ENCODE data around the gene NIPAL3. TPM values are rescaled to one million over a fixed set of nuclear protein-coding genes. Genes with fewer than 3 reads are reported as not detected.

The NIPAL3 gene
- total RNA-seq, 1 experiment from 2014 or later: 16.6 TPM

GRCh38 chr1:24502709-24503058 lies 87.1 kb downstream of the NIPAL3 start, which contains the start of gene RCAN3:
RCAN3 (plus strand) TSS chr1:24502836; CDS start chr1:24514373, 11,537 bp downstream.
- ChIA-PET CTCF (interaction anchor here (1.4 kb wide), 1 partner anchor 111 kb away, joined by 3 read pairs; no protein-coding TSS in a partner anchor), RAD21 (ENCODE audit: low non-redundant PET in 1 of 2, low total read pairs in 2 of 2, uncharacterized antibody in 2 of 2, unreplicated experiment in 2 of 2) (no interaction called here), POLR2A (interaction anchor here (0.7 to 1.0 kb wide), 2 partner anchors 11 to 13 kb away, joined by 3 read pairs; no protein-coding TSS in a partner anchor)
- Histone ChIP-seq H3K9me2 (ENCODE audit: insufficient read depth) (no peaks in the 10 kb centered on the region), H3K9me3 (ENCODE audit: control insufficient read depth in 1 of 2, insufficient read depth in 1 of 2, low read depth in 1 of 2, low read length in 2 of 2) (no peaks in the 10 kb centered on the region), H2AFZ (ENCODE audit: low read depth, low read length, poor library complexity, severe bottlenecking) (no peak within 1 kb of the TSS), H3K27me3 (ENCODE audit: insufficient read depth, low read length) (no peaks in the 10 kb centered on the region), H3K4me3 (replicated peaks in 1 of 2; ENCODE audit: low read depth in 1 of 2, low read length in 2 of 2) (peak within 1 kb of the TSS; percentile 70 to 78), H3K4me1 (ENCODE audit: control insufficient read depth in 1 of 2, insufficient read depth in 2 of 2, low read length in 2 of 2) (peaks cover 18 to 29% of the 10 kb centered on the region in 2 experiments), H3K9ac (ENCODE audit: low read length) (peak within 1 kb of the TSS; percentile 84), H3K36me3 (ENCODE audit: control insufficient read depth in 1 of 2, insufficient read depth in 2 of 2, low read length in 2 of 2) (no peaks in the 10 kb centered on the region), H3K4me2 (ENCODE audit: low read length) (peak within 1 kb of the TSS; percentile 88), H4K20me1 (ENCODE audit: insufficient read depth) (no peaks in the 10 kb centered on the region), H3K27ac (ENCODE audit: low read depth, low read length) (peak within 1 kb of the TSS; percentile 82), H3K79me2 (ENCODE audit: insufficient read depth, low read length) (no peaks in the 10 kb centered on the region)
- ATAC-seq: peak; percentile 92
- TF ChIP-seq FOSL1 (IDR thresholded peaks at IDR 0.05; ENCODE audit: low read depth) (no peak), POLR2AphosphoS5 (IDR thresholded peaks at IDR 0.05; ENCODE audit: low read depth, low read length) (peak; percentile 71)
- TF ChIP-seq, protein P1, sequence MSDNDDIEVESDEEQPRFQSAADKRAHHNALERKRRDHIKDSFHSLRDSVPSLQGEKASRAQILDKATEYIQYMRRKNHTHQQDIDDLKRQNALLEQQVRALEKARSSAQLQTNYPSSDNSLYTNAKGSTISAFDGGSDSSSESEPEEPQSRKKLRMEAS (IDR thresholded peaks at IDR 0.05): 0 out of 2 replicates have a peak, but pooled peaks have one; percentile 12
- intact Hi-C loops (cut with micrococcal nuclease): no loop called here
- no TSS peak for BruUV-seq (replicated peaks)
- peak; percentile 77 for DNase-seq (ENCODE audit: low read depth, low spot score)

DNA sequence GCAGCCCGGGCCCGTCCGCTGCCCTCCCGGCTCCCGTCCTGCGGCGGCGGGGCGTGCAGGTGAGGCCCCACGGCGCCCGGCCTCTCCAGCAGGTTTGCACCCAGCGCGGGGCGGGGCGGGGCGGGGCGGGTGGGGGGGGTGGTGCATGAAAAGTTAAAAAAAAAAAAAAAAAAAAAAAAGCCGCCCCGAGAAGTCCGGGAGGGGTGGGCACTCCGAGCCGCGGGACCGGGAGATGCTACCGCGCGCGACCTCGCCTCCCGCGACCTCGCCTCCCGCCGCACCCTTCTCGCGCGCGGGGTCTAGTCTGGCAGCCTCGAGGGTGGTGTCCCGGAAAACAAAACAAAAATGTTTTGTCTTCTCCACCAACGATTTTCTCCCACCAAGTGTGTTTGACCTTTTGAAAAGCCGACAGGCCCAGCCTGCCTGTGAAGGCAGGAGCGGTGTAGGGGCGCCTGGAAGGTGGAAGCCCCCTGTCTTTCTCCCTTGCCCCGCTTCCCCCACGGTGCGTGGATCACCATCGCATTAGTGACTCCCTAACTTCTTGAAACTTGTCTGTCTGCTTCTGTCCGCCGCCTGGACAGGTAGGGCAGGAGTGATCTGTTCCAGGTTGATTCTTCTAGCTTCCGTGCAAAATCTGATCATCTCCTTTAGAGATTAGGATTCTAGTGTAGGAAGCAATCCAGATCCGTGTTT lies 87.6 kb downstream of the NIPAL3 start:
- DNase-seq (ENCODE audit: low read depth, low spot score): no peak
- no peaks in the 10 kb centered on the region for H3K36me3 ChIP-seq (ENCODE audit: control insufficient read depth in 1 of 2, insufficient read depth in 2 of 2, low read length in 2 of 2)
- peak overlapping the region; percentile 88 for H3K4me2 ChIP-seq (ENCODE audit: low read length)
- peaks cover 18 to 29% of the 10 kb centered on the region in 2 experiments for H3K4me1 ChIP-seq (ENCODE audit: control insufficient read depth in 1 of 2, insufficient read depth in 2 of 2, low read length in 2 of 2)
- ATAC-seq: no peak
- ChIA-PET CTCF (no interaction called here), POLR2A (interaction anchor here (1.0 kb wide), 1 partner anchor 12 kb away, joined by 3 read pairs; no protein-coding TSS in a partner anchor), RAD21 (ENCODE audit: low non-redundant PET in 1 of 2, low total read pairs in 2 of 2, uncharacterized antibody in 2 of 2, unreplicated experiment in 2 of 2) (no interaction called here)
- TF ChIP-seq EZH2phosphoT487 (IDR thresholded peaks at IDR 0.05; ENCODE audit: borderline replicate concordance) (no peak), POLR2AphosphoS5 (IDR thresholded peaks at IDR 0.05; ENCODE audit: low read depth, low read length) (no peak), TCF7L2 (IDR thresholded peaks at IDR 0.05; ENCODE audit: borderline replicate concordance, extremely low read depth, insufficient read depth, insufficient read length) (peak; percentile 44)
- H3K27me3 ChIP-seq (ENCODE audit: insufficient read depth, low read length): no peaks in the 10 kb centered on the region
- intact Hi-C loops (cut with micrococcal nuclease): no loop called here
- H2AFZ ChIP-seq (ENCODE audit: low read depth, low read length, poor library complexity, severe bottlenecking): no peak overlapping the region
- no peaks in the 10 kb centered on the region for H4K20me1 ChIP-seq (ENCODE audit: insufficient read depth)
- no peaks in the 10 kb centered on the region for H3K9me3 ChIP-seq (ENCODE audit: control insufficient read depth in 1 of 2, insufficient read depth in 1 of 2, low read depth in 1 of 2, low read length in 2 of 2)
- no peaks in the 10 kb centered on the region for H3K9me2 ChIP-seq (ENCODE audit: insufficient read depth)
- no TSS peak for BruUV-seq (replicated peaks)
- H3K27ac ChIP-seq (ENCODE audit: low read depth, low read length): peak overlapping the region; percentile 53; the same call in 1 of the 2 replicates
- H3K4me3 ChIP-seq (replicated peaks in 1 of 2; ENCODE audit: low read depth in 1 of 2, low read length in 2 of 2): peak overlapping the region; percentile 51 to 78
- H3K79me2 ChIP-seq (ENCODE audit: insufficient read depth, low read length): no peaks in the 10 kb centered on the region
- peak overlapping the region; percentile 84 for H3K9ac ChIP-seq (ENCODE audit: low read length)

Measured in HCT116 (cell line).